ENCODE results near the gene SAA4. TPM values are rescaled to one million over a fixed set of nuclear protein-coding genes. Genes with fewer than 3 reads are reported as not detected.

Gene SAA4
- total and polyA plus RNA-seq, 8 donors, result 1.6 TPM; not detected in 7

GRCh38 chr11:18239655-18240054, 3.1 kb upstream of the SAA4 start:
- Histone ChIP-seq H3K4me1 (no peaks in the 10 kb centered on the region), H3K36me3 (no peaks in the 10 kb centered on the region), H3K27ac (no peak overlapping the region), H3K4me3 (no peak overlapping the region), H3K27me3 (peaks cover 0 to 9% (median 0%) of the 10 kb centered on the region in 3 donors), H3K9me3 (no peaks in the 10 kb centered on the region)
- intact Hi-C loops (cut with DNase I; ENCODE audit: low total_unique reads), result no loop called here
- TF ChIP-seq EP300 (IDR thresholded peaks at IDR 0.05), result no peak
- TF ChIP-seq CTCF (IDR thresholded peaks at IDR 0.05), result no peak
- TF ChIP-seq POLR2A (IDR thresholded peaks at IDR 0.05), result no peak
- TF ChIP-seq POLR2AphosphoS5 (IDR thresholded peaks at IDR 0.05), result no peak
- no peak for DNase-seq
- 74 to 92% (median 83%) methylated on average over 1 of the region's 1 CpG for WGBS, 5 donors

DNA sequence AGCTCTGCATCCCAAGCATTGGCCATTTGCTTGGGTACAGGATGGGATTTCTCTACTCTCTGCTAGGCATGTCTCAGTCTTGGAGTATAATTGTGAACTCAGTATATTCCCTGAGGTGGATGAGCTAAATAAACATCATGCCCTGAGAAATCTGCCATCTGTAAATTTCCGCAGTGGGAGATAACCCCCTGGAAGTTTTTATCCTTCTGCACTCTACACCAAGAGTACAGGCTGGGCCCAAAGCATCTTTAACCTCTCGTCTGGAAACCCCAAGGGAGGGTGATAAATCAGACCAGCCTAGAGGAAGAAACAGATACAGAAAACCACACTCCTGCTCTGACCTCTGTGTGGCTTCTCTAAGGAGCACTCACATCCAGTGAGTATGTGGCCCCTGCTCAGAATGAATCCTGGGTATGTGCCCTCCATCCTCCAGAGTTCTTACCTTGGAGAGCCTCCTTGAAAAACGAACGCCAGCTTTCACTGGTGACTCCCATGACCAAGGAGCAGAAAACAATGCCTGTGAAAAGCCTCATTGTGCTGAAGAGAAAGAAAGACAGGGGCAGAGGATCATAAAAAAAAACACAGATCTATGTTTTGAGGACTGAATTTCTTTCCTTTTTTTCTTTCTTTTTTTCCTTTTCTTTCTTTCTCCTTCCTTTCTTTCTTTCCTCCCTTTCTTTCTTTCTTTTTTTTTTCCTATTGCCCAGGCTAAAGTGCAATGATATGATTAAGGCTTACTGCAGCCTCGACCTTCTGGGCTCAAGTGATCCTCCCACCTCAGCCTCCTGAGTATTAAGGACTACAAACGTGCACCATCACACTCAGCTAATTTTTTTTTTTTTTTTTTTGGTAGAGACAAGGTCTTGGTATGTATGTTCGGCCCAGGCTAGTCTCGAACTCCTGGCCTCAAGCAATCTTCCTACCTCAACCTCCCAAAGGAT, 938 bp downstream of the SAA4 start:
- Histone ChIP-seq H3K27ac (no peak overlapping the region), H3K9me3 (no peaks in the 10 kb centered on the region), H3K4me1 (no peaks in the 10 kb centered on the region), H3K27me3 (peaks cover 0 to 9% (median 0%) of the 10 kb centered on the region in 3 donors), H3K36me3 (no peaks in the 10 kb centered on the region), H3K4me3 (no peak overlapping the region)
- TF ChIP-seq CTCF (IDR thresholded peaks at IDR 0.05) (no peak), POLR2AphosphoS5 (IDR thresholded peaks at IDR 0.05) (no peak), POLR2A (IDR thresholded peaks at IDR 0.05) (no peak), EP300 (IDR thresholded peaks at IDR 0.05) (no peak)
- intact Hi-C loops (cut with DNase I; ENCODE audit: low total_unique reads), result no loop called here
- WGBS, 5 donors, result 55 to 63% (median 61%) methylated on average over 8 of the region's 8 CpGs
- no peak for DNase-seq

- TF ChIP-seq POLR2A (IDR thresholded peaks at IDR 0.05) (no peak), POLR2AphosphoS5 (IDR thresholded peaks at IDR 0.05) (no peak), EP300 (IDR thresholded peaks at IDR 0.05) (no peak), CTCF (IDR thresholded peaks at IDR 0.05) (no peak)
- no peak overlapping the region for H3K4me3 ChIP-seq
- intact Hi-C loops (cut with DNase I; ENCODE audit: low total_unique reads), result no loop called here
- no peak for DNase-seq
- H3K36me3 ChIP-seq, result no peaks in the 10 kb centered on the region
- H3K27ac ChIP-seq, result no peak overlapping the region
- H3K27me3 ChIP-seq, result no peaks in the 10 kb centered on the region
- H3K9me3 ChIP-seq, result no peaks in the 10 kb centered on the region
- H3K4me1 ChIP-seq, result no peaks in the 10 kb centered on the region
- WGBS, 5 donors, result 90 to 93% (median 92%) methylated on average over 4 of the region's 4 CpGs
Measured at GRCh38 chr11:18233912-18234311, 2.7 kb downstream of the SAA4 start.

DNA sequence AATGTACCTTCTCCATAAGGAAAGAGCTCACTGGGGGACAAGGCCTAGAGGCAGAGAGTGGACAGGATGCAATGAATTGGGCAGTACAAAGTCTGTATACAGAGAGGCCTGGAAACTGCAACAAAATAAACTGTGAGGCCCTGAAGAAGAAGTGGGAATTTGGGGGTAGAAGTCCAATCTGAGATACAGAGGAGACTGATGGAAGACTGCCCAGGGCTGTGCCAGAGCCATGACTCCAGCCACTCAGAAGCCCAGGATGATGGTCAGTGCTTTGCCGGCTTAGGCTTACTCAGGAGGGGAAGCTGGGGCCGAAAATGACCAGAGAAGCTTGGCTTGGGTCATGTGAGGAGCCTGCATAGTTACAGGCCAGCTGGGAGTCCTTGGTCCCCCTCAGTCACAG, 5.7 kb downstream of the SAA4 start:
- Histone ChIP-seq H3K9me3 (no peaks in the 10 kb centered on the region), H3K27ac (no peak overlapping the region), H3K27me3 (no peaks in the 10 kb centered on the region), H3K36me3 (no peaks in the 10 kb centered on the region), H3K4me1 (no peaks in the 10 kb centered on the region), H3K4me3 (no peak overlapping the region)
- WGBS, 5 donors, result 73 to 91% (median 84%) methylated on average over 2 of the region's 2 CpGs
- TF ChIP-seq EP300 (IDR thresholded peaks at IDR 0.05), result no peak
- intact Hi-C loops (cut with DNase I; ENCODE audit: low total_unique reads), result no loop called here
- DNase-seq, result no peak

DNA sequence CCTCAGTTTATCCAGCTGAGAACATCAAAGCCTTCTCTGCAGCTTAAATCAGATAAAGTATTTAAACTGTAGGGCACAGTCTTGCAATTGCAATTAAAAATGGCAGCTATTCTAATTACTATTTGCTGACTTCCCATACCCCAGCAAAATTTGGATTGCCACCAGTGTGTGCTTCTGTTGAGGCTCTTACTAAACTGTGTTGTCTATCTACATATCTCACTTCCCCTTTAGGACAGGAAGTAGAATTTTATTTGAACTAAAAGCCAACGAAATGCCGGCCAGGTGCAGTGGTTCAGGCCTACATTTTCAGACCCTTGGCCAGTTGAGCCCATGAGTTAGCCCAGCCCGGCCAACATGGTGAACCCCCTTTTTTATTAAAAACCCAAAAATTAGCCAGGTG, 7.1 kb downstream of the SAA4 start:
- Histone ChIP-seq H3K27ac (no peak overlapping the region), H3K9me3 (no peaks in the 10 kb centered on the region), H3K27me3 (no peaks in the 10 kb centered on the region), H3K4me1 (no peaks in the 10 kb centered on the region), H3K4me3 (no peak overlapping the region), H3K36me3 (no peaks in the 10 kb centered on the region)
- intact Hi-C loops (cut with DNase I; ENCODE audit: low total_unique reads), result no loop called here
- no peak for DNase-seq
- TF ChIP-seq POLR2A (IDR thresholded peaks at IDR 0.05) (no peak), CTCF (IDR thresholded peaks at IDR 0.05) (no peak), EP300 (IDR thresholded peaks at IDR 0.05) (no peak), POLR2AphosphoS5 (IDR thresholded peaks at IDR 0.05) (no peak)
- WGBS, 5 donors, result 58 to 80% (median 66%) methylated on average over 2 to 3 of the region's 3 CpGs
